Measurements from ENCODE around the gene HSPA1B.

GRCh38 chr6:31871046-31871659 is 43.6 kb downstream of the HSPA1B start:
- TF ChIP-seq SUZ12 (IDR thresholded peaks at IDR 0.05) (no peak), BHLHE40 (IDR thresholded peaks at IDR 0.05; ENCODE audit: borderline replicate concordance) (no peak), SP1 (IDR thresholded peaks at IDR 0.05) (no peak), HDGF (IDR thresholded peaks at IDR 0.05; ENCODE audit: borderline replicate concordance) (no peak), ZNF384 (IDR thresholded peaks at IDR 0.05) (no peak), PKNOX1 (IDR thresholded peaks at IDR 0.05) (no peak), ELF4 (IDR thresholded peaks at IDR 0.05) (no peak), L3MBTL2 (conservative IDR thresholded peaks at IDR 0.05) (no peak), FOXM1 (IDR thresholded peaks at IDR 0.05; ENCODE audit: borderline replicate concordance) (no peak), FOXK2 (IDR thresholded peaks at IDR 0.05) (no peak), FOXA1 (IDR thresholded peaks at IDR 0.05) (no peak), ARNT (IDR thresholded peaks at IDR 0.05) (no peak)
